ENCODE measurements around the gene ZNF318.

The ZNF318 gene

DNA sequence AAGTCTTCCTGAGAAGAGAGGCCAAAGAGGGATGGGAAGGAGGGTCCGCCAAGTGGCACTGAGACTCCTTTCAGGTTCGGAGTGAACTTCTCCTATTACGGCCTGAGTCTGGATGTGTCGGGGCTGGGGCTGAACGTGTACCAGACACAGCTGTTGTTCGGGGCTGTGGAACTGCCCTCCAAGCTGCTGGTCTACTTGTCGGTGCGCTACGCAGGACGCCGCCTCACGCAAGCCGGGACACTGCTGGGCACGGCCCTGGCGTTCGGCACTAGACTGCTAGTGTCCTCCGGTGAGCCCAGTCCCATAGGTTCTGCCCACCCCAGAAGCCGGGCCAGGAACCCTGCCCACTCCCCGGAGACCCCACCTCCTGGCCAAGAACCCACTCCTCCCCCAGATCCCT, 67.3 kb downstream of the ZNF318 start:
- Histone ChIP-seq H2AFZ (ENCODE audit: low read depth, low read length) (no peak overlapping the region), H3K79me2 (ENCODE audit: insufficient read depth, low read length) (no peaks in the 10 kb centered on the region), H3K27me3 (ENCODE audit: insufficient read depth, low read length, poor library complexity) (peaks cover 5% of the 10 kb centered on the region), H3K4me2 (ENCODE audit: insufficient read depth, low read length) (no peak overlapping the region), H4K20me1 (ENCODE audit: insufficient read depth, low read length) (0 out of 2 replicates have a peak, but pooled peaks cover 5% of the 10 kb centered on the region), H3K4me1 (ENCODE audit: insufficient read depth, low read length) (no peaks in the 10 kb centered on the region), H3K27ac (ENCODE audit: low read length) (no peak overlapping the region), H3K9me3 (ENCODE audit: insufficient read depth, low read length, severe bottlenecking) (no peaks in the 10 kb centered on the region), H3K36me3 (ENCODE audit: insufficient read depth, low read length) (no peaks in the 10 kb centered on the region), H3K9ac (ENCODE audit: low read depth, low read length) (no peak overlapping the region), H3K4me3 (ENCODE audit: low read depth in 1 of 2, low read length in 2 of 2) (no peak overlapping the region)
- DNase-seq = no peak
- TF ChIP-seq EZH2 (IDR thresholded peaks at IDR 0.05; ENCODE audit: borderline replicate concordance, low read depth, low read length, severe bottlenecking) = no peak
- TF ChIP-seq, protein P1, sequence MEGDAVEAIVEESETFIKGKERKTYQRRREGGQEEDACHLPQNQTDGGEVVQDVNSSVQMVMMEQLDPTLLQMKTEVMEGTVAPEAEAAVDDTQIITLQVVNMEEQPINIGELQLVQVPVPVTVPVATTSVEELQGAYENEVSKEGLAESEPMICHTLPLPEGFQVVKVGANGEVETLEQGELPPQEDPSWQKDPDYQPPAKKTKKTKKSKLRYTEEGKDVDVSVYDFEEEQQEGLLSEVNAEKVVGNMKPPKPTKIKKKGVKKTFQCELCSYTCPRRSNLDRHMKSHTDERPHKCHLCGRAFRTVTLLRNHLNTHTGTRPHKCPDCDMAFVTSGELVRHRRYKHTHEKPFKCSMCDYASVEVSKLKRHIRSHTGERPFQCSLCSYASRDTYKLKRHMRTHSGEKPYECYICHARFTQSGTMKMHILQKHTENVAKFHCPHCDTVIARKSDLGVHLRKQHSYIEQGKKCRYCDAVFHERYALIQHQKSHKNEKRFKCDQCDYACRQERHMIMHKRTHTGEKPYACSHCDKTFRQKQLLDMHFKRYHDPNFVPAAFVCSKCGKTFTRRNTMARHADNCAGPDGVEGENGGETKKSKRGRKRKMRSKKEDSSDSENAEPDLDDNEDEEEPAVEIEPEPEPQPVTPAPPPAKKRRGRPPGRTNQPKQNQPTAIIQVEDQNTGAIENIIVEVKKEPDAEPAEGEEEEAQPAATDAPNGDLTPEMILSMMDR (IDR thresholded peaks at IDR 0.05; ENCODE audit: borderline replicate concordance, extremely low read depth, low read length, poor library complexity, severe bottlenecking) = no peak
- no peak for ATAC-seq (ENCODE audit: insufficient read depth, low read depth)

DNA sequence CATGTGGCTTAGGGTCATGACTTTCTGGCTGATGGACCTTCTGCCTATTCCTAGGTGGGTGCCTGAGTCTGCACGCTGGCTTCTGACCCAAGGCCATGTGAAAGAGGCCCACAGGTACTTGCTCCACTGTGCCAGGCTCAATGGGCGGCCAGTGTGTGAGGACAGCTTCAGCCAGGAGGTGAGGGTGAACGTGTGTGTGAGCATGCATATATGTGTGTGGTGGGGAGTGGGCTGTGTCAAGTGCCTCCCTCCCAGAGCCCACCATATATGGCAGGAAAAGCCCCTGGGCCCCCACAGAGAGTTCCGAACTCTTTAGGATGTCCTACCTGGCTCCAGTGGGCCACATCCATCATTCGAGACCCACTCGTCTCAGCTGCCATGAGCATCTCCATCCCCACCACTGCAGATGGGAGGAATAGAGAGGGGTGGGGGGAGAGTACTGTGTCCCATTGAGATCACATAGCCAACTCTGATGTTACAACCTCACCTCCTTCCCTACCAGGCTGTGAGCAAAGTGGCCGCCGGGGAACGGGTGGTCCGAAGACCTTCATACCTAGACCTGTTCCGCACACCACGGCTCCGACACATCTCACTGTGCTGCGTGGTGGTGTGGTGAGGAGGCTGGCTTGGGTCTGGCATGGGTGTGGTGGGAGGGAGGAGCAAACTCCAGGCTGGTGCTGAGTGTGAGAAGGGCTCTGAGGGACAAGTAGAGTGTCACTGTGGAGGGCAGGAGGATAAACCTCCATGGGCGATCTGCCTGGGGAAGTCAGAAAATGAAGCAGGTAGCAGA, 68.2 kb downstream of the ZNF318 start:
- Histone ChIP-seq H3K9me3 (ENCODE audit: insufficient read depth, low read length, severe bottlenecking) (no peaks in the 10 kb centered on the region), H3K4me1 (ENCODE audit: insufficient read depth, low read length) (no peaks in the 10 kb centered on the region), H2AFZ (ENCODE audit: low read depth, low read length) (no peak overlapping the region), H3K79me2 (ENCODE audit: insufficient read depth, low read length) (no peaks in the 10 kb centered on the region), H3K27ac (ENCODE audit: low read length) (no peak overlapping the region), H3K27me3 (ENCODE audit: insufficient read depth, low read length, poor library complexity) (peaks cover 13% of the 10 kb centered on the region), H3K9ac (ENCODE audit: low read depth, low read length) (no peak overlapping the region), H3K36me3 (ENCODE audit: insufficient read depth, low read length) (no peaks in the 10 kb centered on the region), H4K20me1 (ENCODE audit: insufficient read depth, low read length) (0 out of 2 replicates have a peak, but pooled peaks cover 5% of the 10 kb centered on the region), H3K4me3 (ENCODE audit: low read depth in 1 of 2, low read length in 2 of 2) (no peak overlapping the region), H3K4me2 (ENCODE audit: insufficient read depth, low read length) (no peak overlapping the region)
- ATAC-seq (ENCODE audit: insufficient read depth, low read depth) (no peak), DNase-seq (no peak)
- TF ChIP-seq, protein P1 (IDR thresholded peaks at IDR 0.05; ENCODE audit: borderline replicate concordance, extremely low read depth, low read length, poor library complexity, severe bottlenecking) = no peak

DNA sequence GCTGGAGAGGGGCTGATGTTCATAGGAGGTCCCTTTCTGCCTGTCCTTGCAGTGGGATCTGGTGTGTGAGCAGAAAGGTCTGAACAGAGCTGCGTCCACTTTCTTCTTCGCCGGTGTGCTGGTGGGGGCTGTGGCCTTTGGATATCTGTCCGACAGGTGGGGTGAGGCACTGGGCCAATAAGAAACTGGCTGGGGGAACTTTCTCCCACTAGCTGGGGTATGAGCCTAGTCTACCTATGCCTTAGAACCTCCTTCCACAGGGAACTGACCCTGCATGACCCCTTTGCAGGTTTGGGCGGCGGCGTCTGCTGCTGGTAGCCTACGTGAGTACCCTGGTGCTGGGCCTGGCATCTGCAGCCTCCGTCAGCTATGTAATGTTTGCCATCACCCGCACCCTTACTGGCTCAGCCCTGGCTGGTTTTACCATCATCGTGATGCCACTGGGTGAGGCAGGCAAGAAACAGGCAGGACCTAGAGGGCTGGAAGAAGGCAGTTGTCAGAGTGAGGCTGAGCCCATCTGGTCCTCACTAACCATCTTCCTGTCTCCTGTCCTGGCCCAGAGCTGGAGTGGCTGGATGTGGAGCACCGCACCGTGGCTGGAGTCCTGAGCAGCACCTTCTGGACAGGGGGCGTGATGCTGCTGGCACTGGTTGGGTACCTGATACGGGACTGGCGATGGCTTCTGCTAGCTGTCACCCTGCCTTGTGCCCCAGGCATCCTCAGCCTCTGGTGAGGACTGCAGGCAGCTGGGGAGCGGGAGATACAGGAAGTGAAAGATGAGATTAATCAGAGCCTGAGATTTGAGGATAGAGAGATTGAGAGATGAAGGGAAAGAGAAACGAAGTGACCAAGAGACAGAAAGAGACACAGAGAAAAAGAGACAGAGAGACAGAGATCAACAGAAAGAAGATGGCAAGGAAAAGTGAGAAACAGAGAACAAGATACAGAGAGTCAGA, 69.8 kb downstream of the ZNF318 start:
- no peak for ATAC-seq (ENCODE audit: insufficient read depth, low read depth)
- H3K79me2 ChIP-seq (ENCODE audit: insufficient read depth, low read length) = no peaks in the 10 kb centered on the region
- no peak overlapping the region for H2AFZ ChIP-seq (ENCODE audit: low read depth, low read length)
- DNase-seq = no peak
- H3K27me3 ChIP-seq (ENCODE audit: insufficient read depth, low read length, poor library complexity) = peaks cover 13% of the 10 kb centered on the region
- no peaks in the 10 kb centered on the region for H3K9me3 ChIP-seq (ENCODE audit: insufficient read depth, low read length, severe bottlenecking)
- H3K4me2 ChIP-seq (ENCODE audit: insufficient read depth, low read length) = no peak overlapping the region
- TF ChIP-seq, protein P1 (IDR thresholded peaks at IDR 0.05; ENCODE audit: borderline replicate concordance, extremely low read depth, low read length, poor library complexity, severe bottlenecking) = no peak
- no peak for TF ChIP-seq EZH2 (IDR thresholded peaks at IDR 0.05; ENCODE audit: borderline replicate concordance, low read depth, low read length, severe bottlenecking)
- no peaks in the 10 kb centered on the region for H3K4me1 ChIP-seq (ENCODE audit: insufficient read depth, low read length)
- no peak overlapping the region for H3K9ac ChIP-seq (ENCODE audit: low read depth, low read length)
- H3K27ac ChIP-seq (ENCODE audit: low read length) = no peak overlapping the region
- H3K4me3 ChIP-seq (ENCODE audit: low read depth in 1 of 2, low read length in 2 of 2) = no peak overlapping the region
- H4K20me1 ChIP-seq (ENCODE audit: insufficient read depth, low read length) = 0 out of 2 replicates have a peak, but pooled peaks cover 2% of the 10 kb centered on the region
- no peaks in the 10 kb centered on the region for H3K36me3 ChIP-seq (ENCODE audit: insufficient read depth, low read length)
